Trophoblast cell (in vitro differentiated cells and primary cell): ENCODE measurements around the gene TSPAN33.
"Not testable (repeated sequence)": the region's sequence is repeated elsewhere in the genome, so short reads cannot be mapped to it uniquely, and the experiment has no call there.

Experiments used
- DNase-seq, 2 donors: peaks; one replicate each; pipeline ENCODE4 v3.0.0-alpha.2; 2016
- H2AFZ ChIP-seq: 2 replicates; pipeline ENCODE4 v1.6.1; 2013; ENCODE audit warnings: low read length, moderate library complexity, mild to moderate bottlenecking; ENCODE audit not compliant: insufficient read depth, poor library complexity
- H2AK5ac ChIP-seq: 2 replicates; pipeline ENCODE4 v1.6.1; 2013; ENCODE audit warnings: mild to moderate bottlenecking, low read length
- H2BK120ac ChIP-seq: 2 replicates; pipeline ENCODE4 v1.6.1; 2013; ENCODE audit warnings: low read length, mild to moderate bottlenecking, moderate library complexity; ENCODE audit not compliant: insufficient read depth, poor library complexity
- H2BK12ac ChIP-seq: 2 replicates; pipeline ENCODE4 v1.6.1; 2013; ENCODE audit warnings: mild to moderate bottlenecking, low read length, moderate library complexity
- H2BK5ac ChIP-seq: 2 replicates; pipeline ENCODE4 v1.6.1; 2013; ENCODE audit warnings: low read length, low read depth, moderate library complexity, mild to moderate bottlenecking; ENCODE audit not compliant: poor library complexity
- H3K14ac ChIP-seq: 2 replicates; pipeline ENCODE4 v1.6.1; 2013; ENCODE audit warnings: mild to moderate bottlenecking, low read length
- H3K18ac ChIP-seq: 2 replicates; pipeline ENCODE4 v1.6.1; 2013; ENCODE audit warnings: mild to moderate bottlenecking, low read length
- H3K23ac ChIP-seq: 2 replicates; pipeline ENCODE4 v1.6.1; 2013; ENCODE audit warnings: low read length
- H3K27ac ChIP-seq: 2 replicates; pipeline ENCODE4 v1.5.1; 2013; ENCODE audit warnings: low read depth, mild to moderate bottlenecking, inconsistent platforms, low read length, moderate library complexity
- H3K27me3 ChIP-seq: 2 replicates; pipeline ENCODE4 v1.6.1; 2013; ENCODE audit warnings: inconsistent platforms, mild to moderate bottlenecking, low read length, moderate library complexity; ENCODE audit not compliant: insufficient read depth
- H3K36me3 ChIP-seq, 2 experiments: 1 replicate in 1 of 2; 2 replicates in 1 of 2; pipeline ENCODE4 v1.6.1; 2013; ENCODE audit warnings: low read length in 2 of 2, mild to moderate bottlenecking in 2 of 2, moderate library complexity in 1 of 2; ENCODE audit not compliant: insufficient read depth in 2 of 2, control insufficient read depth in 1 of 2
- H3K4ac ChIP-seq: 2 replicates; pipeline ENCODE4 v1.6.1; 2013; ENCODE audit warnings: low read depth, mild to moderate bottlenecking, low read length, moderate library complexity
- H3K4me1 ChIP-seq, 2 experiments: 1 replicate in 1 of 2; 2 replicates in 1 of 2; pipeline ENCODE4 v1.6.1; 2013; ENCODE audit warnings: low read length in 2 of 2, mild to moderate bottlenecking in 2 of 2, moderate library complexity in 1 of 2; ENCODE audit not compliant: insufficient read depth in 2 of 2, control insufficient read depth in 1 of 2
- H3K4me2 ChIP-seq: 2 replicates; pipeline ENCODE4 v1.6.1; 2013; ENCODE audit warnings: inconsistent platforms, mild to moderate bottlenecking, low read length, moderate library complexity
- H3K4me3 ChIP-seq: 2 replicates; pipeline ENCODE4 v1.5.1; 2013; ENCODE audit warnings: mild to moderate bottlenecking, low read depth, low read length, inconsistent platforms
- H3K79me1 ChIP-seq: one replicate; pipeline ENCODE4 v1.6.1; 2013; ENCODE audit warnings: low read length
- H3K79me2 ChIP-seq: 2 replicates; pipeline ENCODE4 v1.6.1; 2013; ENCODE audit warnings: low read length, mild to moderate bottlenecking; ENCODE audit not compliant: control insufficient read depth, insufficient read depth, poor library complexity
- H3K9ac ChIP-seq: 2 replicates; pipeline ENCODE4 v1.6.1; 2013; ENCODE audit warnings: mild to moderate bottlenecking, low read length
- H3K9me3 ChIP-seq: 2 replicates; pipeline ENCODE4 v1.6.1; 2013; ENCODE audit warnings: low read depth, mild to moderate bottlenecking, control low read depth, inconsistent platforms, low read length; ENCODE audit not compliant: insufficient read depth
- H4K12ac ChIP-seq: 2 replicates; pipeline ENCODE4 v1.6.1; 2013; ENCODE audit warnings: low read depth, mild to moderate bottlenecking, low read length, moderate library complexity
- H4K8ac ChIP-seq: 2 replicates; pipeline ENCODE4 v1.6.1; 2013; ENCODE audit warnings: low read depth, mild to moderate bottlenecking, low read length, moderate library complexity
- H4K91ac ChIP-seq: one replicate; pipeline ENCODE4 v1.6.1; 2013; ENCODE audit warnings: low read depth, mild to moderate bottlenecking, low read length, moderate library complexity
- WGBS: extraction: QIAGEN DNeasy Blood & Tissue Kit; methylation state at CpG from one replicate; pipeline ENCODE4 v1.1.7; 2013; ENCODE audit warnings: missing lambda C conversion rate; ENCODE audit not compliant: insufficient read length, insufficient coverage; ENCODE audit errors: extremely low coverage; 5-methylcytosine and 5-hydroxymethylcytosine counted together

TSPAN33 gene

DNA sequence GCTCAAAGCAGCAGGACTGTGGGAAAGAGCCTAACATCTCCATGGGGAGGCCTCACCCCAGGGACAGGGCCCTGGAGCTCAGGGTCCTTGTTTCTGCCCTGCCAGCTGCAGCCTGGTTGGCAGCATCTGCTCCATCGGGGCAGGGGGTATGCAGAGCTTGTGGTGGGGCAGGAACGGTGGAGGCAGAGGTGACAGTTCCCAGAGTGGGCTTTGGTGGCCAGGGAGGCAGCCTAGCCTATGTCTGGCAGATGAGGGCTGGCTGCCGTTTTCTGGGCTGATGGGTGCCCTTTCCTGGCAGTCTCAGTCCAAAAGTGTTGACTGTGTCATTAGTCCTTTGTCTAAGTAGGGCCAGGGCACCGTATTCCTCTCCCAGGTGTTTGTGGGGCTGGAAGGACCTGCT, 68.1 kb downstream of the TSPAN33 start:
- Histone ChIP-seq H3K14ac (no peak overlapping the region), H2AK5ac (no peak overlapping the region), H2BK5ac (no peak overlapping the region), H3K4me1 (peaks cover 0 to 4% of the 10 kb centered on the region in 2 experiments), H3K9ac (no peak overlapping the region), H3K23ac (no peak overlapping the region), H3K4me3 (no peak overlapping the region), H2AFZ (no peak overlapping the region), H3K9me3 (peaks cover 7% of the 10 kb centered on the region), H3K27me3 (no peaks in the 10 kb centered on the region), H4K12ac (no peak overlapping the region), H2BK120ac (no peak overlapping the region), H3K36me3 (peaks cover 42 to 44% of the 10 kb centered on the region in 2 experiments), H2BK12ac (no peak overlapping the region), H4K91ac (no peak overlapping the region), H3K79me1 (no peaks in the 10 kb centered on the region), H3K4ac (no peak overlapping the region), H4K8ac (no peak overlapping the region), H3K27ac (no peak overlapping the region), H3K4me2 (no peak overlapping the region), H3K79me2 (no peaks in the 10 kb centered on the region), H3K18ac (no peak overlapping the region)
- no peak for DNase-seq
- WGBS, result no CpG with 5 or more reads among the region's 4 CpGs

DNA sequence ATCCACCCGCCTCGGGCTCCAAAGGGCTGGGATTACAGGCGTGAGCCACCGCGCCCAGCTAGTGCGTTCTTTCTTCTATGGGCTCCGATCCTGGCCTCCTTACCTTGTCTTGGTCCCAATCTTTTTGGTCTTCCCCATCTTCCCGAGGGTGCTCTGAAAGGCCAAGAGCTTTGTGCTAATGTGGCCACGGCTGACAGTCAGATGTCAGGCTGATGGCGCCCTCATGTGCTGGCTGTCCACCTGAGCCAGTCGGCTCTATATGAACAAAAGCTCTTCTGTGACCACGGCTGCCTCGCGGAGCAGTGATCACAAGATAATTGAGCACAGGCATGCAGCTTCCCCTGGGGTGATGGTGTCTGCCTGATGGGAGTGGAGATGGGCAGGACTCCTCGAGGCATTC, 69.3 kb downstream of the TSPAN33 start:
- no CpG with 5 or more reads among the region's 15 CpGs for WGBS
- DNase-seq, result peak; percentile 81 to 82

DNA sequence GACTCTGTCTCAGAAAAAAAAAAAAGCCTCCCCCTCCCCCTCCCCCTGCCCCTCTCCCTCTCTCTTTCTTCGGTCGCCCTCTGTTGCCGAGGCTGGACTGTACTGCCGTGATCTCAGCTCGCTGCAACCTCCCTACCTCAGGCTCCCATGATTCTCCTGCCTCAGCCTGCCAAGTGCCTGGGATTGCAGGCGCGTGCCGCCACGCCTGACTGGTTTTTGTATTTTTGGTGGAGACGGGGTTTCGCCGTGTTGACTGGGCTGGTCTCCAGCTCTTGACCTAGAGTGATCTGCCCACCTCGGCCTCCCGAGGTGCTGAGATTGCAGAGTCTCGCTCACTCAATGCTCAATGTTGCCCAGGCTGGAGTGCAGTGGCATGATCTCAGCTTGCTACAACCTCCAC, 71.2 kb downstream of the TSPAN33 start:
- H2BK12ac ChIP-seq, H3K18ac ChIP-seq, H4K12ac ChIP-seq, H2AK5ac ChIP-seq, H3K4me3 ChIP-seq, H3K14ac ChIP-seq, H4K91ac ChIP-seq, H4K8ac ChIP-seq, H3K4me1 ChIP-seq, H3K27me3 ChIP-seq, H3K9me3 ChIP-seq, H3K79me1 ChIP-seq, H3K79me2 ChIP-seq, H3K4me2 ChIP-seq, H2AFZ ChIP-seq, H2BK120ac ChIP-seq, H3K9ac ChIP-seq, DNase-seq, H3K23ac ChIP-seq, H3K27ac ChIP-seq, H3K4ac ChIP-seq, H2BK5ac ChIP-seq: not testable (repeated sequence)
- no CpG with 5 or more reads among the region's 15 CpGs for WGBS
- H3K36me3 ChIP-seq, result peaks cover 25 to 26% of the 10 kb centered on the region in 2 experiments

More for the DNA sequence above, 69.3 kb downstream of the TSPAN33 start:
- Histone ChIP-seq H3K79me1 (no peaks in the 10 kb centered on the region), H2AFZ (no peak overlapping the region), H3K14ac (no peak overlapping the region), H2BK120ac (no peak overlapping the region), H3K79me2 (no peaks in the 10 kb centered on the region), H3K27me3 (no peaks in the 10 kb centered on the region), H3K18ac (no peak overlapping the region), H2AK5ac (no peak overlapping the region), H4K91ac (no peak overlapping the region), H4K12ac (no peak overlapping the region), H4K8ac (no peak overlapping the region), H3K23ac (no peak overlapping the region), H3K9me3 (peaks cover 7% of the 10 kb centered on the region), H3K27ac (no peak overlapping the region), H3K4me2 (no peak overlapping the region), H3K4ac (no peak overlapping the region), H3K4me3 (no peak overlapping the region), H3K36me3 (peaks cover 37 to 39% of the 10 kb centered on the region in 2 experiments), H2BK5ac (no peak overlapping the region), H3K4me1 (peaks cover 0 to 4% of the 10 kb centered on the region in 2 experiments), H3K9ac (no peak overlapping the region), H2BK12ac (no peak overlapping the region)

DNA sequence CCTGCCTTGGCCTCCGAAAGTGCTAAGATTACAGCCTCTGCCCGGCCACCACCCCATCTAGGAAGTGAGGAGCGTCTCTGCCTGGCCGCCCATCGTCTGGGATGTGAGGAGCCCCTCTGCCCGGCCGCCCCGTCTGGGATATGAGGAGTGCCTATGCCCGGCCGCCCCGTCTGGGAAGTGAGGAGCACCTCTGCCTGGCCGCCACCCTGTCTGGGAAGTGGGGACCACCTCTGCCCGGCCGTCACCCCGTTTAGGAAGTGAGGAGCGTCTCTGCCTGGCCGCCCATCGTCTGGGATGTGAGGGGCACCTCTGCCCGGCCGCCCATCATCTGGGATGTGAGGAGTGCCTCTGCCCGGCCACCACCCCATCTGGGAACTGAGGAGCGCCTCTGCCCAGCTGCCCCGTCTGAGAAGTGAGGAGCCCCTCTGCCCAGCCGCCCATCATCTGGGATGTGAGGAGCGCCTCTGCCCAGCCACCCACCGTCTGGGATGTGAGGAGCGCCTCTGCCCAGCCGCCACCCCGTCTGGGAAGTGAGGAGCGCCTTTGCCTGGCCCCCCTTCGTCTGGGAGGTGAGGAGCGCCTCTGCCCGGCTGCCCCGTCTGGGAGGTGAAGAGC, 71.7 kb downstream of the TSPAN33 start:
- H3K4me1 ChIP-seq, H2AK5ac ChIP-seq, H3K4me3 ChIP-seq, H3K4ac ChIP-seq, H4K91ac ChIP-seq, H3K27ac ChIP-seq, H3K79me2 ChIP-seq, H3K18ac ChIP-seq, H3K79me1 ChIP-seq, H4K12ac ChIP-seq, H2AFZ ChIP-seq, H2BK5ac ChIP-seq, H3K9ac ChIP-seq, DNase-seq, H2BK12ac ChIP-seq, H3K4me2 ChIP-seq, H4K8ac ChIP-seq, H2BK120ac ChIP-seq, H3K23ac ChIP-seq, H3K9me3 ChIP-seq, H3K27me3 ChIP-seq, H3K14ac ChIP-seq: not testable (repeated sequence)
- H3K36me3 ChIP-seq, result peaks cover 20 to 21% of the 10 kb centered on the region in 2 experiments
- no CpG with 5 or more reads among the region's 34 CpGs for WGBS
